Adrenal gland (tissue), 5 donors: ENCODE measurements around the gene CLNS1A.

ENCODE experiments used
- POLR2A ChIP-seq, 2 donors: fragments of 450-650 bp; IDR thresholded peaks; one replicate each; pipeline ENCODE4 v1.6.1; 2017; ENCODE audit warnings: antibody characterized with exemption in 2 of 2, mild to moderate bottlenecking in 2 of 2, moderate library complexity in 1 of 2
- TF ChIP-seq, protein P1 (sequence below), 6 experiments: fragments of 450-650 bp in 4 of 6; fragments of 200-600 bp in 2 of 6; sonication (generic) in 1 of 6; IDR thresholded peaks; 1 replicate in 5 of 6; 2 replicates in 1 of 6; pipeline versions ENCODE4 v1.5.1 to v1.8.0; 2016 to 2021; ENCODE audit warnings: antibody characterized with exemption in 6 of 6, mild to moderate bottlenecking in 2 of 6, moderate library complexity in 1 of 6
- donor health status: DM: no; HTN: no; CAD: no.

DNA sequence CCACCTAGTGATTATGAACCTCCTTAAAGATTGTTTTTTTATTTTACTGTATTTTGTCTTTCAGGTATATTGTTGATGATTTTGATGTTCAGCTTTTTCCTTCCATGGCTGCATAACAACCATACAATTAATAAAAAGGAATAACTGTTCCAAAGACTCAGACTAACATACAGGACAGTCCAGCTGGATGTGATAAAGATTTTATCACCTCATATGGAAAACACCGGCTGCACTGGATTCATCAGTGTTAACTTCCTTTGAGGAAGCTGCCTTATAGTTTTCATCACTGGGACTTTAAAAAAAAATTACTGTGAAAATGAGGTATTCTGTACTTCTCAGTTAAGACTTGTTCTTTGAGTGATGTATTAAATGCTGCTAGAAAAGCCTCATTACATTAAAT is 28.4 kb downstream of the CLNS1A start:
- TF ChIP-seq, protein P1, sequence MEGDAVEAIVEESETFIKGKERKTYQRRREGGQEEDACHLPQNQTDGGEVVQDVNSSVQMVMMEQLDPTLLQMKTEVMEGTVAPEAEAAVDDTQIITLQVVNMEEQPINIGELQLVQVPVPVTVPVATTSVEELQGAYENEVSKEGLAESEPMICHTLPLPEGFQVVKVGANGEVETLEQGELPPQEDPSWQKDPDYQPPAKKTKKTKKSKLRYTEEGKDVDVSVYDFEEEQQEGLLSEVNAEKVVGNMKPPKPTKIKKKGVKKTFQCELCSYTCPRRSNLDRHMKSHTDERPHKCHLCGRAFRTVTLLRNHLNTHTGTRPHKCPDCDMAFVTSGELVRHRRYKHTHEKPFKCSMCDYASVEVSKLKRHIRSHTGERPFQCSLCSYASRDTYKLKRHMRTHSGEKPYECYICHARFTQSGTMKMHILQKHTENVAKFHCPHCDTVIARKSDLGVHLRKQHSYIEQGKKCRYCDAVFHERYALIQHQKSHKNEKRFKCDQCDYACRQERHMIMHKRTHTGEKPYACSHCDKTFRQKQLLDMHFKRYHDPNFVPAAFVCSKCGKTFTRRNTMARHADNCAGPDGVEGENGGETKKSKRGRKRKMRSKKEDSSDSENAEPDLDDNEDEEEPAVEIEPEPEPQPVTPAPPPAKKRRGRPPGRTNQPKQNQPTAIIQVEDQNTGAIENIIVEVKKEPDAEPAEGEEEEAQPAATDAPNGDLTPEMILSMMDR (IDR thresholded peaks at IDR 0.05): no peak
- no peak for TF ChIP-seq POLR2A (IDR thresholded peaks at IDR 0.05)
